HEK293T (cell line): ENCODE results near the gene PLAAT3.

Source experiments
- CTCF ChIA-PET: fragments of 350-600 bp; formaldehyde crosslinking; extraction: SDS; loops from one replicate; lab custom pipeline; 2021; ENCODE audit warnings: antibody characterized with exemption, inconsistent platforms; lab: Yijun Ruan, JAX
- POLR2A ChIA-PET: fragments of 350-600 bp; formaldehyde crosslinking; extraction: SDS; loops from one replicate; lab custom pipeline; 2020; ENCODE audit warnings: antibody characterized with exemption, inconsistent platforms; lab: Yijun Ruan, JAX
- DNase-seq: peaks from one replicate; pipeline ENCODE4 v3.0.0; 2012; ENCODE audit warnings: mixed read lengths; ENCODE audit errors: extremely low spot score
- ARNT ChIP-seq: fragments of 450-650 bp; IDR thresholded peaks from 2 replicates; pipeline ENCODE4 v1.6.1; 2017; ENCODE audit warnings: mild to moderate bottlenecking
- BHLHE40 ChIP-seq: fragments of 450-650 bp; IDR thresholded peaks from 2 replicates; pipeline ENCODE4 v1.6.1; 2016; ENCODE audit warnings: mild to moderate bottlenecking, moderate library complexity, borderline replicate concordance
- CTBP1 ChIP-seq: fragments of 450-650 bp; IDR thresholded peaks from 2 replicates; pipeline ENCODE4 v1.6.1; 2016; ENCODE audit warnings: borderline replicate concordance
- ELF4 ChIP-seq: fragments of 450-650 bp; IDR thresholded peaks from 2 replicates; pipeline ENCODE4 v1.6.1; 2017; ENCODE audit warnings: antibody characterized with exemption
- FOXA1 ChIP-seq: fragments of 450-650 bp; IDR thresholded peaks from 2 replicates; pipeline ENCODE4 v1.6.1; 2016; ENCODE audit warnings: mild to moderate bottlenecking
- FOXK2 ChIP-seq: fragments of 450-650 bp; IDR thresholded peaks from 2 replicates; pipeline ENCODE4 v1.6.1; 2016; ENCODE audit warnings: mild to moderate bottlenecking
- FOXM1 ChIP-seq: fragments of 450-650 bp; IDR thresholded peaks from 2 replicates; pipeline ENCODE4 v1.6.1; 2017; ENCODE audit warnings: mild to moderate bottlenecking, borderline replicate concordance
- HDGF ChIP-seq: fragments of 450-650 bp; IDR thresholded peaks from 2 replicates; pipeline ENCODE4 v1.6.1; 2017; ENCODE audit warnings: antibody characterized with exemption, borderline replicate concordance
- L3MBTL2 ChIP-seq: fragments of 450-650 bp; conservative IDR thresholded peaks from 2 replicates; pipeline ENCODE4 v1.6.1; 2016; ENCODE audit warnings: mild to moderate bottlenecking
- LEF1 ChIP-seq: fragments of 450-650 bp; IDR thresholded peaks from 2 replicates; pipeline ENCODE4 v1.6.1; 2017; ENCODE audit warnings: mild to moderate bottlenecking, borderline replicate concordance
- NFRKB ChIP-seq: fragments of 450-650 bp; IDR thresholded peaks from 2 replicates; pipeline ENCODE4 v1.6.1; 2016; ENCODE audit warnings: mild to moderate bottlenecking, moderate library complexity
- PKNOX1 ChIP-seq: fragments of 450-650 bp; IDR thresholded peaks from 2 replicates; pipeline ENCODE4 v1.6.1; 2016
- SP1 ChIP-seq: fragments of 450-650 bp; IDR thresholded peaks from 2 replicates; pipeline ENCODE4 v1.6.1; 2017
- SUZ12 ChIP-seq: fragments of 450-650 bp; IDR thresholded peaks from 2 replicates; pipeline ENCODE4 v1.6.1; 2016; ENCODE audit warnings: mild to moderate bottlenecking
- TARDBP ChIP-seq: fragments of 450-650 bp; IDR thresholded peaks from 2 replicates; pipeline ENCODE4 v1.6.1; 2016
- ZNF384 ChIP-seq: fragments of 450-650 bp; IDR thresholded peaks from 2 replicates; pipeline ENCODE4 v1.6.1; 2016

The PLAAT3 gene

GRCh38 chr11:63567044-63567840 is 47.0 kb downstream of the PLAAT3 start:
- POLR2A ChIA-PET, result interaction anchor here (0.6 to 0.8 kb wide), 2 partner anchors 20 to 262 kb away, joined by 3 to 4 read pairs; no protein-coding TSS in a partner anchor
- TF ChIP-seq PKNOX1 (no peak), L3MBTL2 (no peak), CTBP1 (no peak), NFRKB (no peak), TARDBP (no peak), ARNT (no peak), SP1 (no peak), FOXK2 (no peak), FOXA1 (no peak), FOXM1 (no peak), BHLHE40 (no peak), ZNF384 (no peak), SUZ12 (no peak), ELF4 (no peak)
- CTCF ChIA-PET, result interaction anchor here (0.5 kb wide), 1 partner anchor 95 kb away, joined by 3 read pairs; no protein-coding TSS in a partner anchor
- DNase-seq, result no peak

DNA sequence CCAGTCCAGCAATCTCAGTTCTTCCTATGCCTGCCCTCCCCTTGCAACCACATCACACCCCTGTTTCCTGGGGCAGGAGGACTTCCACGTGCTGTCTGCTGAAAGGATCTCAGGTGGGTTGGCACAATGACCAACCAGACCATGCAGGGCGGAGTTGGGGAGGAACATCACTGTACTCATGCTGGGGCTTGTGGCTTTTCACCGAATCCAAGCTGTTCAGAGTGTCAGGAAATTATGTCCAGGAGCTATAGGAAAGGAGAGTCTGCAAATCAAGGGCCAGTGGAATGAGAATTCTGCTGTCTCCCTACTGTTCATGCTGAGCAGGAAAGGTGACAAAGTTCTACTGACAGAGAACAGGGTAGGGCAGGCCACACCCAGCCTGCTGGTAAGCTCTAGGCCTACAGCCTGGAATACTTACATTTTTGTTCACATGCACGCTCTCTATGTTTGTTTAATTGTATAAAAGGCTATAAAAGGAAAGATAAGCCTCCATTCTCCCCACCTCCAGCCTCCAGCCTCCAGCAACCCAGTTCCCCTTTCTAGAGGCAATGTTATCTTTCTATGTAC is 49.4 kb downstream of the PLAAT3 start:
- CTCF ChIA-PET, result interaction anchor here (0.7 kb wide), 1 partner anchor 28 kb away, joined by 3 read pairs; no protein-coding TSS in a partner anchor
- POLR2A ChIA-PET, result no interaction called here
- TF ChIP-seq FOXK2 (no peak), LEF1 (no peak), HDGF (no peak), ARNT (no peak), ZNF384 (no peak), NFRKB (no peak), L3MBTL2 (no peak), BHLHE40 (no peak), TARDBP (no peak), SUZ12 (no peak)
- no peak for DNase-seq

DNA sequence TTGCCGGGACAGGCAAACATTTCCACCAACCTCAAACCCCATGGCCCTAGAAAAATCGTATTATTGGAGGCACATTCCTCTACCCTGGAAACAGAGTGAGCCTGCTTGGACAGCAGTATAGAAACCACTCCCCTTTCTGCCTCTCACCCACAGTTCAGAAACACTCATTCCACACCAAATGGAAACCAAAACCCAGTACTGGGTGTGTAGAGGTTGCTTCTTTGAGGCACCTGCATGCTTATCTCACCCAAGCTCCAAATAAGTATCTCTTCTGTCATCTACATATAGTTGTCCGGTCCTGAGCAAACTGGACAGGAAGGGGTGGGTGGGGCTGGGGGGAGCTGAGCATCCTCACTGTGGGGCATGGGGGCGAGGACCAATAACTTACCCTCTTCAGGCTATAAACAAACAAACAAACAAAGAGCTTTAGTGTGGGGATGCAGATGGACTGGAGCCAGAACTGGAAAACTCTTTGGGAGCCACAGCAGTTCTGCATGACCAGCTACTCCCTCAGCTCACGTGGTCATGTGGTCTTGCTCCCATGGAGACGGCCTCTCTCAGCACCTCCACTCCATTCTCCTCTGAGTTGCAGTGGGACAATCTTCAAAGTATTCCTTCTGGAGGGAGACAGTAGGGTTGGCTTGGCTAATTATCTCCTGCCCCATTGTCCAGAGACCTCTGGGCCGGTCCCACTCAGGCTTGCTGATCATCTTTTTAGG is 50.0 kb downstream of the PLAAT3 start:
- DNase-seq, result no peak
- CTCF ChIA-PET, result interaction anchor here (0.6 kb wide), 1 partner anchor 21 kb away, joined by 5 read pairs; no protein-coding TSS in a partner anchor
- POLR2A ChIA-PET, result no interaction called here
- TF ChIP-seq BHLHE40, result no peak
- TF ChIP-seq ARNT, result no peak
- TF ChIP-seq SP1, result no peak
- TF ChIP-seq FOXA1, result no peak
- no peak for TF ChIP-seq NFRKB
- TF ChIP-seq ELF4, result no peak
- TF ChIP-seq TARDBP, result no peak
- no peak for TF ChIP-seq SUZ12
- TF ChIP-seq FOXM1, result no peak
- no peak for TF ChIP-seq ZNF384
- no peak for TF ChIP-seq CTBP1
- TF ChIP-seq PKNOX1, result no peak

GRCh38 chr11:63563201-63564055 is 50.8 kb downstream of the PLAAT3 start, which contains the start of gene PLAAT2:
Gene PLAAT2, minus strand, starts transcription at chr11:63563379. Its CDS starts 55 bp downstream, at chr11:63563324.
- POLR2A ChIA-PET, result no interaction called here
- TF ChIP-seq L3MBTL2, result no peak
- TF ChIP-seq ZNF384, result no peak
- TF ChIP-seq LEF1, result no peak
- no peak for TF ChIP-seq FOXA1
- no peak for TF ChIP-seq NFRKB
- TF ChIP-seq BHLHE40, result no peak
- no peak for TF ChIP-seq SP1
- DNase-seq, result no peak
- CTCF ChIA-PET, result interaction anchor here (0.6 kb wide), 1 partner anchor 21 kb away, joined by 5 read pairs; no protein-coding TSS in a partner anchor

DNA sequence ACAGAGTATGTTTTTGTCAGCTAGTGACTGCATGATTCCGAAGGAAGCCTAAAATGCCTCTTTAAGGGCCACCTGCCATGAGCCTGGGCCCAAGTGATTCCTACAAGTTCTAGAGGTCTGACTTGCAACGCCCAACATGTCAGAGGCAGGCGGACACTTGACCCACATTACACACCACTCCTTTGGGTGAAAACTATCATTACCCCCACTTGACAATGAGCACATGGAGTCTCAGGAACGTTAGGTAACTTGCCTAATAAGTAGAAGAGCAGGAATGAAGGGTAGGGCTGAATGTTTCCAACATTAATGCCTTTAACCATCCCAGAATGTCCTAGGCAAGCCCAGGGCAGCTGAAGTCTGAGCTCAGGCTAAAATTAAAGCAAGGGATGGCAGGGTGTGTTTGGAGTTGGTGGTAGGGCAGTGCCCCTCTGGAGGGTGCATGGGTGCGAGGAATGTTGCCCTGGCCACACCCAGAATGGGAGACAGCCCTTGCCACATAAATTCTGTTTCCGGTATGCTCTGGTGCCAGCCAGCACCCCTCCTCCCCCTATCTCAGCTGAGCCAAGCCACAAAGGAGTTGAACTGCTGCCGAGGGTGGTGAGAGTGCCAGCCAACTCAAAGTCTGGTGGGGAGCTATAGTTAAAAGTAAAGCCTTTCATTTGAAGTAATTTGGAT is 53.6 kb downstream of the PLAAT3 start:
- ChIA-PET POLR2A (no interaction called here), CTCF (interaction anchor here (0.6 kb wide), 1 partner anchor 78 kb away, joined by 3 read pairs; no protein-coding TSS in a partner anchor)
- TF ChIP-seq PKNOX1 (no peak), LEF1 (no peak), FOXA1 (no peak), CTBP1 (no peak)
- no peak for DNase-seq
